ENCODE data around the gene RPS6KA2.

DNA sequence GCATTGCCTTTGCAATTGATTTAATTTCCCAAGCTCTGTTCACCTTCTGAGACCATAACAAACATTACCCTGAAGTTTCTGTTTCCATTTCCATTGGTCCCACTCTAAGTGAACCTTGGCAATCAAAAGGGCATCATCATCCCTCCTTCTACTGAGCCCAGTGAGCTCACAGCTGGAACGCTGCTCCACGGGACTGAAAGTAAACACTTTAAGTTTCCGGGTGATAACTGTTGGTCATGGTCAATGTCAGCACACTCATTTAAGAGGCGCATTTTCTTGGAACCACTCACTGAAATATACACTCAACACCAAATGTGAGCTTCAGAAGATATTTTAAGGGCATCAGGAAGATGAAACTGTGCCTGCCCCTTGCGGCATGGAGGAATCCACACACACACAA is 37.1 kb upstream of the RPS6KA2 start:
- TF ChIP-seq, protein P1, sequence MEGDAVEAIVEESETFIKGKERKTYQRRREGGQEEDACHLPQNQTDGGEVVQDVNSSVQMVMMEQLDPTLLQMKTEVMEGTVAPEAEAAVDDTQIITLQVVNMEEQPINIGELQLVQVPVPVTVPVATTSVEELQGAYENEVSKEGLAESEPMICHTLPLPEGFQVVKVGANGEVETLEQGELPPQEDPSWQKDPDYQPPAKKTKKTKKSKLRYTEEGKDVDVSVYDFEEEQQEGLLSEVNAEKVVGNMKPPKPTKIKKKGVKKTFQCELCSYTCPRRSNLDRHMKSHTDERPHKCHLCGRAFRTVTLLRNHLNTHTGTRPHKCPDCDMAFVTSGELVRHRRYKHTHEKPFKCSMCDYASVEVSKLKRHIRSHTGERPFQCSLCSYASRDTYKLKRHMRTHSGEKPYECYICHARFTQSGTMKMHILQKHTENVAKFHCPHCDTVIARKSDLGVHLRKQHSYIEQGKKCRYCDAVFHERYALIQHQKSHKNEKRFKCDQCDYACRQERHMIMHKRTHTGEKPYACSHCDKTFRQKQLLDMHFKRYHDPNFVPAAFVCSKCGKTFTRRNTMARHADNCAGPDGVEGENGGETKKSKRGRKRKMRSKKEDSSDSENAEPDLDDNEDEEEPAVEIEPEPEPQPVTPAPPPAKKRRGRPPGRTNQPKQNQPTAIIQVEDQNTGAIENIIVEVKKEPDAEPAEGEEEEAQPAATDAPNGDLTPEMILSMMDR (IDR thresholded peaks at IDR 0.05; ENCODE audit: borderline replicate concordance, extremely low read depth, low read length, poor library complexity, severe bottlenecking), result no peak
- TF ChIP-seq EZH2 (IDR thresholded peaks at IDR 0.05; ENCODE audit: borderline replicate concordance, low read depth, low read length, severe bottlenecking), result no peak
